PC-3 (cell line): Measurements from ENCODE around the gene CCDC159.

Experiments
- EZH2 ChIP-seq: fragments of 300-600 bp; sonication (generic); IDR thresholded peaks from one replicate; pipeline ENCODE4 v1.6.1; 2017; ENCODE audit warnings: antibody characterized with exemption, mild to moderate bottlenecking, low read length; ENCODE audit not compliant: unreplicated experiment
- EZH2phosphoT487 ChIP-seq: fragments of 300-600 bp; sonication (generic); IDR thresholded peaks from 2 replicates; pipeline ENCODE4 v1.6.1; 2018; ENCODE audit warnings: mild to moderate bottlenecking, antibody characterized with exemption, low read length, borderline replicate concordance
- TF ChIP-seq, protein P1 (sequence below): fragments of 300-600 bp; sonication (generic); conservative IDR thresholded peaks from 2 replicates; pipeline ENCODE4 v1.5.1; 2017; ENCODE audit warnings: antibody characterized with exemption, low read depth, mild to moderate bottlenecking, low read length

DNA sequence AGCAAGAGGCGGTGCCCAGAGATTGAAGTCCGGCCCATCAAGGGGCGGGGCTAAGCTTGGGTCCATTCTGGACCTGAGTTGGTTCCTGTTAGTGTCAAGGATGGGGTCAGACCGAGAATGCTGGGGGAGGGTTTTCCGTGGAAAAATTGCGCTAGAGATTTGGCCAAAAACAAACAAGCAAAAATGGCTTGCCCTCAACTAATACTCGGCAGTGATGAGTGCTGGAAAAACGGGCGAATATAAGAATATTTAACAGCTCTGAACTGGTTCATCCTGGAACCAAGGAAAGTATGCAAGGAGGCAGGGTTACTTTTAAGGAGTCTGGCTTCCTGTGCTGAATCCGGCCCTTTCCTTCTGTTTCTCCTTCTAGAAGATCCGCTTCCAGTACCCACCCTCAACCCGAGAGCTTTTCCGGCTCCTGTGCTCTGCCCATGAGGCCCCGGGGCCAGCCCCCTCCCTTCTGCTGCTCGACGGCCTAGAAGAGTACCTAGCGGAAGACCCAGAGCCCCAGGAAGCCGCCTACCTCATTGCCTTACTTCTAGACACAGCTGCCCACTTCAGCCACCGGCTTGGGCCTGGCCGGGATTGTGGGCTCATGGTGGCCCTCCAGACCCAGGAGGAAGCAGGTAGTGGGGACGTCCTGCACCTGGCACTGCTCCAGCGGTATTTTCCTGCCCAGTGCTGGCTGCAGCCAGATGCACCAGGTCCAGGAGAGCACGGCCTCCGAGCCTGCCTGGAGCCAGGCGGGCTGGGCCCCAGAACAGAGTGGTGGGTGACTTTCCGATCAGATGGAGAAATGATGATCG, 29.0 kb downstream of the CCDC159 start:
- TF ChIP-seq, protein P1, sequence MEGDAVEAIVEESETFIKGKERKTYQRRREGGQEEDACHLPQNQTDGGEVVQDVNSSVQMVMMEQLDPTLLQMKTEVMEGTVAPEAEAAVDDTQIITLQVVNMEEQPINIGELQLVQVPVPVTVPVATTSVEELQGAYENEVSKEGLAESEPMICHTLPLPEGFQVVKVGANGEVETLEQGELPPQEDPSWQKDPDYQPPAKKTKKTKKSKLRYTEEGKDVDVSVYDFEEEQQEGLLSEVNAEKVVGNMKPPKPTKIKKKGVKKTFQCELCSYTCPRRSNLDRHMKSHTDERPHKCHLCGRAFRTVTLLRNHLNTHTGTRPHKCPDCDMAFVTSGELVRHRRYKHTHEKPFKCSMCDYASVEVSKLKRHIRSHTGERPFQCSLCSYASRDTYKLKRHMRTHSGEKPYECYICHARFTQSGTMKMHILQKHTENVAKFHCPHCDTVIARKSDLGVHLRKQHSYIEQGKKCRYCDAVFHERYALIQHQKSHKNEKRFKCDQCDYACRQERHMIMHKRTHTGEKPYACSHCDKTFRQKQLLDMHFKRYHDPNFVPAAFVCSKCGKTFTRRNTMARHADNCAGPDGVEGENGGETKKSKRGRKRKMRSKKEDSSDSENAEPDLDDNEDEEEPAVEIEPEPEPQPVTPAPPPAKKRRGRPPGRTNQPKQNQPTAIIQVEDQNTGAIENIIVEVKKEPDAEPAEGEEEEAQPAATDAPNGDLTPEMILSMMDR: no peak
- no peak for TF ChIP-seq EZH2
- no peak for TF ChIP-seq EZH2phosphoT487
